ENCODE data around the gene PCP4L1. TPM values are rescaled to one million over a fixed set of nuclear protein-coding genes. Genes with fewer than 3 reads are reported as not detected.
"Not testable (repeated sequence)": the region's sequence is repeated elsewhere in the genome, so short reads cannot be mapped to it uniquely, and the experiment has no call there.

The PCP4L1 gene
- polyA plus RNA-seq, 4 donors, result 0.59 to 1.9 (median 1.4) TPM

- no peak for DNase-seq (ENCODE audit: low read depth in 4 of 4, low spot score in 3 of 4)
Measured at GRCh38 chr1:161311595-161312181, 53.1 kb downstream of the PCP4L1 start.

GRCh38 chr1:161313554-161314200 is 55.1 kb downstream of the PCP4L1 start:
- DNase-seq (ENCODE audit: low read depth in 4 of 4, low spot score in 3 of 4), result no peak

- peak; percentile 81 to 87 (median 82) for DNase-seq (ENCODE audit: low read depth in 4 of 4, low spot score in 3 of 4)
Measured at GRCh38 chr1:161314201-161314981, 55.8 kb downstream of the PCP4L1 start, which contains the start of gene SDHC. SDHC (plus strand) TSS chr1:161314381; CDS start chr1:161314406, 25 bp downstream.

GRCh38 chr1:161315841-161316674 is 57.5 kb downstream of the PCP4L1 start:
- not testable (repeated sequence) for DNase-seq (ENCODE audit: low read depth in 4 of 4, low spot score in 3 of 4)

- DNase-seq (ENCODE audit: low read depth in 4 of 4, low spot score in 3 of 4), result no peak
Measured at GRCh38 chr1:161324020-161324419, 65.5 kb downstream of the PCP4L1 start.

DNA sequence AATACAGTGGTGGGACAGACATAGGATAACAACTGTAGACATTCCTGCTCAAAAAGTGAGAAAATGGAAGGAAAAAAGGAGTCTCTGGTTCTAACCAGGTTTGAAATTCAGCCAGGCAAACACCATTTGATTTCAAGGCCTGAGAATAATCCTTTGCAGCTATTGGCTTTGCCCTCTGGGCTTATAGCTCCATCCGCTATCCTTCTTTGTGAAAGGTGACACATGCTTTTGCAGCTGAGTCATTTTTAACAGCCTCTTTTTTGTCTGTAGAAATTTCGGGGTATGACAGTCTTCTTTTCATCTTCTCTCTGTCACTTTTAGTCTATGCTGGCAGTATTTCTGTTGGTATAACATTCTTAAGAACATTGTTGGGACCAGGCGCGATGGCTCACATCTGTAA is 71.8 kb downstream of the PCP4L1 start:
- DNase-seq (ENCODE audit: low read depth in 4 of 4, low spot score in 3 of 4), result no peak

DNA sequence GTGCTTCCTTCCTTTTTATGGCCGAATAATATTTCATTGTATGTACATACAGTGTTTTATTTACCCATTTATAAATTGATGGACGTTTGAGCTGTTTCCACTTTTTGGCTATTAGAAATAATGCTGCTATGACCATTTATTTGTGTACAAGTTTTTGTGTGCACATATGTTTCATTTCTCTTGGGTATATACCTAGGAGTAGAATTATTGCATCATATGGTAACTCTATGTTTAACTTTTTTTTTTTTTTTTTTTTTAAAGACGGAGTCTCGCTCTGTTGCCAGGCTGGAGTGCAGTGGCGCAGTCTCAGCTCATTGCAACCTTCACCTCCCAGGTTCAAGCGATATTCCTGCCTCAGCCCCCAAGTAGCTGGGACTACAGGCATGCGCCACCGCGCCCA is 74.6 kb downstream of the PCP4L1 start:
- DNase-seq (ENCODE audit: low read depth in 4 of 4, low spot score in 3 of 4), result no peak

Other genes starting within 250 kb of the PCP4L1 start
- 10 to 100 TPM; 11.1 to 98.1 (median 85.2) TPM for gene F11R, start 237.6 kb upstream of the PCP4L1 start, polyA plus RNA-seq (ENCODE audit: insufficient read length in 4 of 4)
- gene TSTD1, start 219.8 kb upstream of the PCP4L1 start, polyA plus RNA-seq (ENCODE audit: insufficient read length in 4 of 4), result 10 to 100 TPM in 3 of 4 donors, 1 to 10 TPM in 1; 9.5 to 75.7 (median 52.2) TPM
- gene USF1, start 212.8 kb upstream of the PCP4L1 start, polyA plus RNA-seq (ENCODE audit: insufficient read length in 4 of 4), result 10 to 100 TPM; 51.0 to 68.9 (median 54.5) TPM
- gene ARHGAP30, start 188.9 kb upstream of the PCP4L1 start, polyA plus RNA-seq (ENCODE audit: insufficient read length in 4 of 4), result 1 to 10 TPM; 2.2 to 3.8 (median 2.3) TPM
- gene NECTIN4, start 169.2 kb upstream of the PCP4L1 start, polyA plus RNA-seq (ENCODE audit: insufficient read length in 4 of 4), result 1 to 10 TPM in 3 of 4 donors, under 1 TPM in 1; 0.14 to 7.3 (median 3.8) TPM
- gene KLHDC9, start 160.4 kb upstream of the PCP4L1 start, polyA plus RNA-seq (ENCODE audit: insufficient read length in 4 of 4), result 10 to 100 TPM in 3 of 4 donors, 1 to 10 TPM in 1; 4.0 to 19.4 (median 17.3) TPM
- gene PFDN2, start 140.7 kb upstream of the PCP4L1 start, polyA plus RNA-seq (ENCODE audit: insufficient read length in 4 of 4), result 10 to 100 TPM; 58.7 to 75.7 (median 73.8) TPM
- gene NIT1, start 140.6 kb upstream of the PCP4L1 start, polyA plus RNA-seq (ENCODE audit: insufficient read length in 4 of 4), result 10 to 100 TPM; 29.1 to 59.8 (median 48.6) TPM
- 10 to 100 TPM; 41.6 to 55.5 (median 48.9) TPM for gene DEDD, start 126.1 kb upstream of the PCP4L1 start, polyA plus RNA-seq (ENCODE audit: insufficient read length in 4 of 4)
- gene UFC1, start 104.8 kb upstream of the PCP4L1 start, polyA plus RNA-seq (ENCODE audit: insufficient read length in 4 of 4), result 100 to 1,000 TPM; 136 to 169 (median 149) TPM
- gene USP21, start 99.2 kb upstream of the PCP4L1 start, polyA plus RNA-seq (ENCODE audit: insufficient read length in 4 of 4), result 10 to 100 TPM; 44.9 to 55.2 (median 47.2) TPM
- 10 to 100 TPM; 31.9 to 63.1 (median 38.8) TPM for gene PPOX, start 92.3 kb upstream of the PCP4L1 start, polyA plus RNA-seq (ENCODE audit: insufficient read length in 4 of 4)
- gene B4GALT3, start 81.2 kb upstream of the PCP4L1 start, polyA plus RNA-seq (ENCODE audit: insufficient read length in 4 of 4), result 10 to 100 TPM; 40.9 to 45.2 (median 42.3) TPM
- gene ADAMTS4, start 59.7 kb upstream of the PCP4L1 start, polyA plus RNA-seq (ENCODE audit: insufficient read length in 4 of 4), result 1 to 10 TPM in 1 of 4 donors, under 1 TPM in 3; 0.60 to 6.1 (median 0.79) TPM
- gene NDUFS2, start 56.4 kb upstream of the PCP4L1 start, polyA plus RNA-seq (ENCODE audit: insufficient read length in 4 of 4), result 100 to 1,000 TPM; 126 to 217 (median 189) TPM
- gene FCER1G, start 43.5 kb upstream of the PCP4L1 start, polyA plus RNA-seq (ENCODE audit: insufficient read length in 4 of 4), result 10 to 100 TPM; 13.1 to 39.3 (median 17.1) TPM
- 10 to 100 TPM in 1 of 4 donors, 1 to 10 TPM in 1, under 1 TPM in 1, not detected in 1; 0.73 to 87.7 (median 2.5) TPM for gene APOA2, start 35.1 kb upstream of the PCP4L1 start, polyA plus RNA-seq (ENCODE audit: insufficient read length in 4 of 4)
- gene TOMM40L, start 32.7 kb upstream of the PCP4L1 start, polyA plus RNA-seq (ENCODE audit: insufficient read length in 4 of 4), result 10 to 100 TPM in 3 of 4 donors, 1 to 10 TPM in 1; 9.9 to 15.4 (median 14.2) TPM
- gene NR1I3, start 20.5 kb upstream of the PCP4L1 start, polyA plus RNA-seq (ENCODE audit: insufficient read length in 4 of 4), result 1 to 10 TPM; 1.9 to 3.5 (median 2.8) TPM
- 1 to 10 TPM; 4.5 to 8.7 (median 6.0) TPM for gene MPZ, start 51.2 kb downstream of the PCP4L1 start, polyA plus RNA-seq (ENCODE audit: insufficient read length in 4 of 4)
- gene SDHC, start 55.6 kb downstream of the PCP4L1 start, polyA plus RNA-seq (ENCODE audit: insufficient read length in 4 of 4), result 100 to 1,000 TPM; 167 to 271 (median 244) TPM
- 10 to 100 TPM in 3 of 4 donors, 1 to 10 TPM in 1; 1.2 to 14.6 (median 11.7) TPM for gene CFAP126, start 109.1 kb downstream of the PCP4L1 start, polyA plus RNA-seq (ENCODE audit: insufficient read length in 4 of 4)
- 10 to 100 TPM in 1 of 4 donors, 1 to 10 TPM in 3; 4.7 to 13.9 (median 6.3) TPM for gene FCGR2A, start 246.7 kb downstream of the PCP4L1 start, polyA plus RNA-seq (ENCODE audit: insufficient read length in 4 of 4)

Data from left renal pelvis (tissue), 4 donors.